ENCODE data around the gene CCP110.

The CCP110 gene

DNA sequence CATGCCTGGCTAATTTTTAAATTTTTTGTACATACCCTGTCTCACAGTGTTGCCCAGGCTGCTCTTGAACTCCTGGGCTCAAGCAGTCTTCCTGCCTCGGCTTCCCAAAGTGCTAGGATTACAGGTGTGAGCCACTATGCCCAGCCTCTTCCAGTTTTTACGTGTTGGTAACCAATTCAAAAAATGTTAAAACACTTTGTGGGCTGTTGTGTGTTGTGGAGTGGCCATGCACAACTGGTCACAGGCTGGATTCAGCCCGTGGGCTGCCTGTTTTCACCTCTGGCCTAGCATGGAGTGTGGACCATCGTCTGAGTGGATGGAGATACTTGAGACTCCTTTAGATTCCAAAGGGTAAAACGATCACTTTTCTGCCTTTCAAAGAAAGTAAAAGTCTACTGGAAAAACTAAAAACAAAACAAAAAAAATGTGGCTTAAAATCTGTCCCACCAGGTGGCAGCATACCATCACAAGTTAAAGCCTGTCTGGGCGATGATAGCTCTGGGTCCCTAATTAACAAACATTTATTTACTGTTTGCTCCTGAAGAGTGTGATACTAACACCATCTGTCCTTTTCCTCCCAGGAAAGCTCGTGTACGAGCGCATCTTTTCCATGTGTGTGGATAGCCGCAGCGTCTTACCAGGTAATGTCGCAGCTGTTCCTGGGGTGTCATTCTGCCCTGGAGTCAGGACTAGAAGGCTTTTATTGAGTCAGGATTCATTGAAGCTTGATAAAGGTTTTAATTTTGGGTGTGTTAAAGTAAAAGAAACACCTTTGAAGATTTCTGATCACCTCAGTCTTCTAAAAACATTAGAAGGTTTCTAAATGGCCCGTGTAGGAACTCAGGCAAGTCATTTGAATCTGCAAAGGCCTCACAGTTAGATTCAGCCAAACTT, 77.6 kb downstream of the CCP110 start:
- peak in 3 of 4 experiments; percentile 18 to 37 (median 26) for DNase-seq
